Measurements from ENCODE around the gene ETS1.

The ETS1 gene

GRCh38 chr11:128424271-128424711, 163.1 kb downstream of the ETS1 start:
- no peak for DNase-seq (ENCODE audit: low spot score)

GRCh38 chr11:128422576-128423370, 164.6 kb downstream of the ETS1 start:
- no peak for DNase-seq (ENCODE audit: low spot score)

GRCh38 chr11:128421577-128422330, 165.6 kb downstream of the ETS1 start:
- peak; percentile 36 for DNase-seq (ENCODE audit: low spot score)

- DNase-seq (ENCODE audit: low spot score): peak; percentile 44
Observed at GRCh38 chr11:128420951-128421350, 166.4 kb downstream of the ETS1 start.

- DNase-seq (ENCODE audit: low spot score): no peak
Observed at GRCh38 chr11:128420265-128420664, 167.1 kb downstream of the ETS1 start.

- DNase-seq (ENCODE audit: low spot score): no peak
Observed at GRCh38 chr11:128419012-128419767, 168.2 kb downstream of the ETS1 start.

GRCh38 chr11:128417607-128418324, 169.6 kb downstream of the ETS1 start:
- DNase-seq (ENCODE audit: low spot score): peak; percentile 67

- DNase-seq (ENCODE audit: low spot score): no peak
Observed at GRCh38 chr11:128416976-128417375, 170.4 kb downstream of the ETS1 start.

GRCh38 chr11:128415539-128415938, 171.8 kb downstream of the ETS1 start:
- DNase-seq (ENCODE audit: low spot score): no peak

GRCh38 chr11:128412847-128413791, 174.2 kb downstream of the ETS1 start:
- DNase-seq (ENCODE audit: low spot score): no peak

- no peak for DNase-seq (ENCODE audit: low spot score)
Observed at GRCh38 chr11:128411812-128412211, 175.5 kb downstream of the ETS1 start.

- DNase-seq (ENCODE audit: low spot score): no peak
Observed at GRCh38 chr11:128411150-128411549, 176.2 kb downstream of the ETS1 start.

GRCh38 chr11:128409476-128409875, 177.9 kb downstream of the ETS1 start:
- no peak for DNase-seq (ENCODE audit: low spot score)
